CD4-positive, alpha-beta T cell treated with Interleukin-4 for 4 hours (primary cell): ENCODE results near the gene ABCB6.

Experiments
- DNase-seq: peaks from one replicate; pipeline ENCODE4 v3.0.0-alpha.2; 2020

ABCB6 gene

DNA sequence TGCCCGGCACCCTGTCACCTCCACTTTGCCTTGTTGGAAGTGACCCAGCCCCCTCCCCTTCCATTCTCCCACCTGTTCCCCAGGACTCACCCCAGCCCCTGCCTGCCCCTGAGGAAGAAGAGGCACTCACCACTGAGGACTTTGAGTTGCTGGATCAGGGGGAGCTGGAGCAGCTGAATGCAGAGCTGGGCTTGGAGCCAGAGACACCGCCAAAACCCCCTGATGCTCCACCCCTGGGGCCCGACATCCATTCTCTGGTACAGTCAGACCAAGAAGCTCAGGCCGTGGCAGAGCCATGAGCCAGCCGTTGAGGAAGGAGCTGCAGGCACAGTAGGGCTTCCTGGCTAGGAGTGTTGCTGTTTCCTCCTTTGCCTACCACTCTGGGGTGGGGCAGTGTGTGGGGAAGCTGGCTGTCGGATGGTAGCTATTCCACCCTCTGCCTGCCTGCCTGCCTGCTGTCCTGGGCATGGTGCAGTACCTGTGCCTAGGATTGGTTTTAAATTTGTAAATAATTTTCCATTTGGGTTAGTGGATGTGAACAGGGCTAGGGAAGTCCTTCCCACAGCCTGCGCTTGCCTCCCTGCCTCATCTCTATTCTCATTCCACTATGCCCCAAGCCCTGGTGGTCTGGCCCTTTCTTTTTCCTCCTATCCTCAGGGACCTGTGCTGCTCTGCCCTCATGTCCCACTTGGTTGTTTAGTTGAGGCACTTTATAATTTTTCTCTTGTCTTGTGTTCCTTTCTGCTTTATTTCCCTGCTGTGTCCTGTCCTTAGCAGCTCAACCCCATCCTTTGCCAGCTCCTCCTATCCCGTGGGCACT is 36.2 kb downstream of the ABCB6 start:
- DNase-seq: no peak

DNA sequence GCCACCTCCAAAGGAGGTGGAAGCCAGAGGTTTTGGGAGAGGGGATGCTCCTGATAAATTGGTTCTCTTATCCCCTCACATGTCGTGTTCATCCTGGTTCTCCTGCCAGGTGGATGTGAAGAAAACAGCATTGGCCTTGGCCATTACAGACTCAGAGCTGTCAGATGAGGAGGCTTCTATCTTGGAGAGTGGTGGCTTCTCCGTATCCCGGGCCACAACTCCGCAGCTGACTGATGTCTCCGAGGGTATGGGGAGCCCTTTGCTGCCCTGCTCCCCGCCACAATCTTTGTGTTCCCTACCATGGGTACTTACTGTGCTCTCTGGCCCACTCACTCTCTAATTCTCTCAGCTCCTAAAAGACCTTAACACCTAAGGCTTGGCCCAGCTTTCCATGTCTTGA is 37.2 kb downstream of the ABCB6 start:
- no peak for DNase-seq

DNA sequence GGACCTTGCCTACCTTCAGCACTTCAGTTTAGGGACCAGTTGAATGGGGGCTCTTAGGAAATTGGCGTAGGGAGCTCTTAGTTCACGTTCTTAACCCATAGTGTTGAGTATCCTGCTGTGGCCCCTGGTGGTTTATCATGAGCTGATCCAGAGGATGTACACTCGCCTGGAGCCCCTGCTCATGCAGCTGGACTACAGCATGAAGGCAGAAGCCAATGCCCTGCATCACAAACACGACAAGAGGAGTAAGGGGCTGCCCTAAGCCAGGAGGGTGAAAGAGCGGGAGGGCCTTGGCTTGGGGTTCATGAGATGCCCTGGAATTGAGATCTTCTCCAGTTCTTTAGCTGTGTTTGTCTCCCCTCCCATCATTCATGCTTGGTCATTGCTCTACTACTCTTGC is 37.8 kb downstream of the ABCB6 start:
- DNase-seq: no peak

DNA sequence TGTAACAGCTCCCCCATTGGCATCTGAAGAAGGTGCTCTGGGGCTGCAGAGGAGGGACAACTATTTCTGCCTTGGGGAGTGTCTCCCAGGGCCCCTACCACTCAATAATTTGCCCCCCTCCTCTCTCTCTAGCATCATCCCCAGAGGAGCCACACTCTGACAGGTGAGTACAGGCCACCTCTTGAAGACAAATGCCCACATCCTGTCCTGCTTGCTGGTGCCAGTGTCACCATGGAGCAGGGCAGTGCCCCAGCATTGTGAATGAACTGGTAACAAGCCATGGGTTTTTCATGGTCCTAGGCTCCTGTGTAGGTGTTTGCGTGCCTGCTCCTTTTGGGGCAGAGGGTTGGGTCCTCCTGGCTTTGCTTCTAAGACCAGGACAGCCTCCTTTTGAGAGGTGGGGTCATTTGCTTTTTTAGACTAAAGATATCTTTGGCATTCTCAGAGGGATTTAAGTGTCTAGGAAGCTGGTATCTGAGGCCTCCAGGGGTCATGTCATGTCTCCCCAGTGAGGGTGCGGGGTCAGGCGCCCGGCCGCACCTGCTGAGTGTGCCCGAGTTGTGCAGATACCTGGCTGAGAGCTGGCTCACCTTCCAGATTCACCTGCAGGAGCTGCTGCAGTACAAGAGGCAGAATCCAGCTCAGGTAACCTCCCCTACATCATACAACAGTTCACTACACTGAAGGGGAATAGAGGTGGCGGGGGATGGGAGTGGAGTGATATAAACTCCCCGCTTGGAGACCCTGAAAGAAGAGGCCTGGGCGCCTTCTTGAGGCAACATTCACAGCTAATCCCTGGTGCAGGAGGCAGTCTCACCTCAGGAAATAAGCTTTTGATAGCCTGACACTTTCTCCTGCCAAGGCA is 38.9 kb downstream of the ABCB6 start:
- DNase-seq: no peak

DNA sequence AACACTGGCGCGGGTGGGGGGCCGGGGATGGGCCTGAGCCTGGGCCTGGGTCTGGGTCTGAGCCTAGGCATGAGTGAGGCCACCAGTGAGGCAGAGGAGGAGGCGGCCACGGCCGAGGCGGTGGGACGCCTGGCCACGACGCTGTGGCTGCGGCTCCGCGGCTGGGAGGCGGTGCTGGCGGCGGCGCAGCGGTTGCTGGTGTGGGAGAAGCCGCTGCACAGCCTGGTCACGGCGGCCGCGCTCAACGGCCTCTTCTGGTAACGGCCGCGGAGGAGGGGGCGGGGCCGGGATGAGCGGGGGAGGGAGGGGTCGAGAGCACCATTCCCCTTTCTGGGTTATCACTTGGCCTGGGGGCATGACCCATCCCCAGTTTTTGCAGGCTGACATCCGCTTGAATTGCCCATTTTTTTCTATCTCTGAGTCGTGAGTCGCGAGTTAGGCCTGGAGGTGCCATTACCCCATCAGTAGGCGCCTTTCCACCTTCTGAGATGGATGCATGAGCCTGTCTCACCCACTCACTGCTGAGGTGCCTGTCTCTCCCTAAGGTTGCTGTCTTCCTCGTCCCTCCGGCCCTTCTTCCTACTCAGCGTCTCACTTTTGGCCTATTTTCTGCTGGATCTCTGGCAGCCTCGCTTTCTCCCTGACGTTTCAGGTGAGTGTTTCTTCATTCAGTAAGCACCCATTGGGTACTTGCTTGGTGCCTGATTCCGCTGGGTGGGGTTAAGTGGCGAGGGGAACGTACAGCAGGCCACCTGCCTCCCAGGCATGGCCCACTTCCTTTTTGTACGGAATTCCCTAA is 40.2 kb downstream of the ABCB6 start:
- DNase-seq: peak; percentile 31

DNA sequence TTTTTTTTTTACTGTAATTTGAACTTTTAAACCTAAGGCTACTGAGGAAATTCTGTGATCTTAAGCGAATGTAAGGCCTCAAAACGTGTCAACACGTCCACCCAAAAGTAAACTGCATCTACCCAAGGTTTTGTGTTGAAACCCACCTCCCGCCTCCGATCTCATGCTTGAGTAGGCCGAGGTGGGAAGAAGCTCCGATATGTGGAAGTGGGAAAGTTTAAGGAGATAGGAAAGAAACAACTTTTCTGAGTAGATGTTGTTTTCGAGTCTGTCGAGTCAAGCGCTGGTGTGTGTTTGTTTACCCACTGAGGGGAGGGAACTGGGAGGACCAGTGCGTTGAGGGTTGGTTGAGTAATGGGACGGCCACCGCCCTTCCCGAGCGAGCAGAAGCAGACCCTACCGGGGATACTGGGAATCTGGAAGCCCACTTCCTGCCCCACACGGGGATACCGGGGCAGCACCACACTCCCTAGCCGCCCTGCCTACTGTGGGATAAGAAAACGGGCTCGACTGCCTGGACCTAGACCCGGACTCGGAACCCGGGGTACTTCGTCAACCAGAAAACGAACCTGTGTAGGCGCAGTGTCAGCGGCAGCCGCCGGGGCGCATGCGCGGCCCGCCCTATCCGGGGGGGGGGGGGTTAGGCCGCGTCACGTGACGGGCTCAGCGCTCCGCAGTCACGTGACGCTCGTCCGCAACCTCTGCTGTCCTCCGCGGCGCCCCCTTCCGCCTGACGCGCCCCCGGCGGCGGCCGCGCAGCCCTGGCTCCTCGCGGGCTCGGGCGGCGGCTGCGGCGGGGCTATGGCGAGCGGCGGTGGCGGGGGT is 41.0 kb downstream of the ABCB6 start, which contains the start of gene RETREG2:
Gene RETREG2 (plus strand): TSS at position 724 of the 825 bp plus-strand sequence. CDS start 78 bp downstream, at position 802.
- peak; percentile 93 for DNase-seq

DNA sequence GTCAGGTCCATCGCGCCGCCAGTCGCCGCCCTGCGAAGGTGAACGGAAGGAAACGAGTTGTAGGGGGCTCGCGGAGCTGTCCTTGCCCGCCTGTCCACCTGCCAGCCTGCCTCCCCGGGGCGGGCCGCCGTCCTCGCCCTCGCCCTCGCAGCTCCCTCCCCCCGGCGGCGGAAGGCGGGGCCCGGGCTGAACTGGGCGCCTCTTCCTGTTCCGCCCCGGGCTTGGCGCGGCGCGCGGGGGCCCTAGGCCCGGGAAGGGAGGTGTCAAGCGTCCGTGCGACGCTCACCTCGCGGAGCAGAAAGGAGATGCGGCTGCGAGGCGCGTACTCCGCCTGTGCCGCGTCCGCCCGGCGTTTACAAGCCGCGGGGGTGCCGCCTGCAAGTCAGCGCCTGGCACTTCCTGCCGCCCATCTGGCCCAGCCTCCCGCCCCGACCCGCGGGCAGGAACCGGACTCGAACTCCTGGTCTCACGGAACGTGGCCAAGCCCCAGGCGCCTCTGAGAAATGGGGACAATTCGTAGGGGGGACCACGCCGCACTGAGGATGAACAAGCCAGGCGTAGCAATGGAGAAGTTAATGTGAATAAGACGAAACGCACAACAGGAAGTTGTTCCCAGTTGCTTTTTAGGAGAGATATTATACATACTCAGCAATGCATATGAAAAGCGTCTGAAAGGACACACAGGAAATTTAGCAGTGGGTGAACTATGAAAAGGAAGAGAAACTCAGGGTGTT is 41.8 kb downstream of the ABCB6 start, which contains the start of gene CNPPD1:
Gene CNPPD1 (minus strand): TSS at position 108 of the 734 bp plus-strand sequence. CDS start 97 bp downstream, at position 11.
- peak; percentile 86 for DNase-seq

DNA sequence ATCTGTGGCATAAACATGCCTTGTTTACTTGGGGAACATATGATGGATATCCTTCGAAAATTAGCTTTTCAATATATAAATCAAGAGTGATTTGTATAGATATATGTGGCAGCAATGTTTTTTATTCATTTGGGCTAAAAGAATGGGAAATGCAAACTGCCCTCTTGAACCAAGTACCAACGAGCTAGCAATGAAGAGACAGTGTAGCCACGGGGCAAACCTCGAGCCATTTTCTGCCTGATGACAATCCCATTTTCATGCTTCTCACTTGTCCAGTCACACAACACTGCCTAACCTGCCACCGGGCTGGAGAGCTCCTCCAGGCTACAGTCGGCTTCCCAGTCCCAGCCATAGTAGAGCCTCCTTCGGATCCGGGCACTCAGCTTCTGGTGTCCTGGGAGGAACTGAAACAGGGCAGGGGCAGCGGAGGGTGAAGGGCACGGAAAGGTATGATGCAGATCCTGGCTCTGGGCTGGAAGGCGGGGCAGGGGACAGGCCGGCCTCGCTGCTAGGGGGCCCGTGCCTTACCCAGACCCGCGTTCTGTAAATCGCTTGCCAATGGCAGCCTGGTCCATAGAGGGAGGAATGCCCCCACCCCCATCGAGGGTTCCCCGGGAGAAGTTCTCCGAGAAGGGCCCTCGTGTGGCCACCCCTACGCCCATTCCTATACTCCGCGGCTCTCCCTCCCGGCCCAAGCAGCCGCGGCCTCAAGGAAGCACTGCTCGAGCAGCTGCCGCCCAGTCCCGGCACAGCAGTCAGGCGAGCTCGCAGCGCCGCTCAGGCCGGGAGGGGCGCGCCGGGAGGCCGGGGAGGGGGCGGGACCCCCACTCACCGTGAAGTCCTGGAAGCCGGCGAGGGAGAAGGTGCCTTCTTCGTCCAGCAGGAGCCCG is 42.6 kb downstream of the ABCB6 start:
- peak; percentile 13 for DNase-seq

DNA sequence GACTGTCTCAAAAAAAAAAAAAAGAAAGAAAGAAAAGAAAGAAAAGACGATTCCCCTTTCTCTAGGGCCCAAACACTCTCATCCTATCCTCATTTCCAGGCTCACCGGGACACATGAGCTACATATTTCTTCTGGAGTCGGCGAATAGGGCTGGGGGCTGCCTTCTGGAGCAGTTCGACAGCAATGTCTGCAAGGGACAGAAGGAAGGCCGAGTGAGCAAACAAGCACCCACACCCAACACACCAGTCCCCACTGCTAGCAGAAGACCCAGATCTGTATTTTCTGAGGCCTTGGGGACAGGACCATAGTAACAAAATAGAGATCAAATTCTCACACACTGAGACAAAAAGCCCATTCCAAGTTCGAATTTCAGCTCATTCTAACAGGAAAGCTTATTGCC is 43.3 kb downstream of the ABCB6 start:
- no peak for DNase-seq

DNA sequence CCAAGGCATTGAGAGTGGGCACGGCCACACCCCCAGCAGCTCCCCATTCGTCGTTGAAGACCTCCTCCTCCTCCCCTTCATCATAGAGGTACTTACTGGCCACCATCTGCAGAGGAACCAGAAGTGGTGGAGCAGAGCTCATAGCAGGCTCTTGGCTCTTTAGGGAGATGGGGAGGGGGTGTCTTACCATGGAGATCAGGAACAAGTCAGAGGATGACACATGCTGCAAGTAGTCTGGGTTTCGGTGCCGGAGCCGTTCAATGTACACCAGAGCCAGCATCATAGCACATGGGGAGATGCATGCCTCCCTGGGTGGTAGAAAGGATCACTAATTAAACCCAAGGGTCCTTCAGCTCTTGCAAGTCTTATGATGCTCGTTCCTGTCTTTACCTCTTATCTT is 44.0 kb downstream of the ABCB6 start:
- no peak for DNase-seq

DNA sequence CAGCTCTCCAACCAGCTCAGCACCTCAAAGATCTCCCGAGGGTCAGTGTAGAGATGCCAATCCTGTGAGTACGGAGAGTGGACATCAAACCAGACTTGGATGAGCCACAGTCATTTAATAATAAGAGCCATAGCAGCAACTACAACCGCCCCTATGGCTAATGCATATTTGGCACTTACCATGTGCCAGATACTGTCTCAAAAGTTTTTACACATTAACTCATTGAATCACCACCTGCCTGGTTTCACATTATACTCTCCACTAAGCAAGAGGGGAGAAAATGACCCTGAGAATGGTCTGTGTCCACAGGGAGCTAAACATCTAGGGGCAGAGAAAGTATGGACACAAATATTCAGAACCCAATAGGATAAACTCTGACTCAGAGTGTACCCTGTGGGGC is 44.6 kb downstream of the ABCB6 start:
- DNase-seq: no peak

DNA sequence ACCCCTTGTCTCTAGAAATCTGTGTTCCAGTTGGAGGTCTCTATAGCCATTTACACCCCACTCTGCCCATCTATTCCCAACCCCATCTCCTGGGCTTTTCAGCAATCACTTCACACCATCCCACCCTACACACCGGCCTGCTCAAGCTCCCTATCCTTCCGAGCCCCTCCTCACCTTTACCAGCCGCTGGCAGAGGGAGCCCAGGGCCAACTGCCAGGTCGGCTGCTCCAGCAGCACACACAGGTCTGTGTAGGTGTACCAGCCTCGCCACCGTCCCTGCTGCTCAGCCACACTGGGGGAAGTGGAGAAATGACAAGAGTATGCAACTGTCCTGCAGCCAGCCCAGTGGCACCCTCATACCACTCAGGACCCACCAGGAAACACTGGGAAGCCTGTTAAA is 45.6 kb downstream of the ABCB6 start:
- no peak for DNase-seq

DNA sequence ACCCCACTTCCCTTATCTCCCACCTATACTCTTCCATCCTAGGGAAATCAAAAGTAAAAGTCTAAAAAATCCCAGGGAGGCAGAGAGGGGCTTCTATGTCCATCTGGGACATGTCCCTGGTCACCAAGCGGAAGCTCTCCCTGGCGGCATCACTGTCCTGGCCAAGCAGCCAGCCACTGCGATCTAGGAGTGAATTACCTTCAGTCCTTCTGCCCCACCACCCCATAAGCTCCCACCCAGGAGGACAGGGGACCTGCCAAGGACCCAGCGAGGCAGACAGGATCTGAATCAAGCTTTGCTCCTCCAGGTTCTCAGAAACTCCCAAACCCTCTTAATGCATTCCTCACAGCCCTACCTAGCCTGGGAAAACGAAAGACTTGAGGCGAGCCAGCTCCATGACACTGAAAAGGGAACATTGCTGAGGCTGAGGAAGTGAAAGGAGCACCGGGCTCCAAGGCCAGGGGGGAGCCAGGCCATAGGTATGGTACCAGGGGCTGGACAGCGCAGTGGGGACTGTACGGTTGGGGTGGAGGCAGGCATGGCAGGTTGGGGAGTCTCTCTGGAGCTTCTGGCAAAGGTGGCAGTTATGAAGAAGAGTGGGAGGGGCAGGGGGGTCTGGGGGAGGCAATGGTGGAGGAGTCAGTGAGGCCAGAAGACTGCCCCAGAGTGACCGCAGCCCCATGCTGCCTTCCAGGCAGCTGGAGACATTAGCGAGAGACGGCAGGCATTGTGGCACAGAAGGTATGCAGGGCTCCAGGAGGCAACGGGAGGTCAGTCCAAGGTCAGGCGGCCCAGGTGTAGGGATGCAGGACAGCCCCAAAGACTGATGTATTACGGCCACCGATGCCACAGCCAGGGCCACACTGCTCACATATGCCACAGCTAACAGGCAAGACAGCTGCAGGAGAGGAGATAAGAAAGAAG is 46.3 kb downstream of the ABCB6 start:
- DNase-seq: no peak

DNA sequence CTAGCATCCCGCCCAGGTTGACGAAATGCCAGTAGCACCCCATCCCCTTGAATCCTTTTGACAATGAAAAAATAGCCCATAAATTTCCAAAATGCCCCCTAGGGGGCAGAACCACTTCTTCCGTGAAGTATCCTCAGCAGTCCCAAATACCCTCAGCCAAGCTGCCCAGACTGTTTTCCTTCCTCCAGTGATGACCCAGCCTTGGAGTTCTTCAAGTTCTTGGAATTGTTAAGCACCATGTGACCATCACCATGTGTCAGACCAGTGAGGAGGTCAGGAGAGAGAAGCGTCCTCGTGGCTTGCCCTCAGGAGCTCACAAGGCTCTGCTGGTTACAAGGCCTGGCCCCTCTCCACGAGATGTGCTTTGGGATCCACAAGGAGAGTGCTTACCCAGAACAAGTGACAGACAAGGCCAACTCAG is 47.5 kb downstream of the ABCB6 start:
- DNase-seq: peak; percentile 62

DNA sequence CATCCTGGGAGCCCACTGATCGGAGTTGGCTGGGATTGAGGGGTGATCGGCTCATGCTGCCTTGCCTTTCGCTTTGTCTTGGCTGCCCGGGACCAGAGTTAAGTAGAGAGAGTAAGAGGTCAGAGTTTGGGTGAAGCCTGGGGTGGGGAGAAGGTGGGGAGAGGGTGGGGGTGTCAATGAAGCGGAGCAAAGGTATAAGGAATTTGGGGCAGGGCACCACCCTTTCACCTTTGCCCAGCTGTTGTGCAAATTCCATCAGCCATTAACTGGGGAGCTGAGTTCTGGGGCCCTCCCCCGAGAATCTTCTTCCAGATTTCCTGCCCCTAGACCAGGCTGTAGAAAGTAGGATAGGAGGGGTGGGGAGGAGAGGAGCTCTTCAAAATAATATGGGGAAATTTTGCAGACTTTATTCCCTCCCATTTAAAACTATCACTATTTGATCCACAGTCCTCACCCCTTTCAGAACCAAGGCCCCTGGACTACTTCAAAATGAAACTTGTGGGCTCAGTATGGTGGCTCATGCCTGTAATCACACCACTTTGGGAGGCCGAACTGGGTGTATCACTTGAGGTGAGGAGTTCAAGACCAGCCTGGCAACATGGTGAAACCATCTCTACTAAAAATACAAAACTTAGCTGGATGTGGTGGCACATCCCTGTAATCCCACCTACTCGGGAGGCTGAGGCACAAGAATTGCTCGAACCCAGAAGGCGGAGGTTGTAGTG is 48.7 kb downstream of the ABCB6 start, which contains the start of gene SLC23A3:
Gene SLC23A3 (minus strand): TSS at position 100 of the 725 bp plus-strand sequence. CDS start 45 bp downstream, at position 55.
- DNase-seq: no peak

DNA sequence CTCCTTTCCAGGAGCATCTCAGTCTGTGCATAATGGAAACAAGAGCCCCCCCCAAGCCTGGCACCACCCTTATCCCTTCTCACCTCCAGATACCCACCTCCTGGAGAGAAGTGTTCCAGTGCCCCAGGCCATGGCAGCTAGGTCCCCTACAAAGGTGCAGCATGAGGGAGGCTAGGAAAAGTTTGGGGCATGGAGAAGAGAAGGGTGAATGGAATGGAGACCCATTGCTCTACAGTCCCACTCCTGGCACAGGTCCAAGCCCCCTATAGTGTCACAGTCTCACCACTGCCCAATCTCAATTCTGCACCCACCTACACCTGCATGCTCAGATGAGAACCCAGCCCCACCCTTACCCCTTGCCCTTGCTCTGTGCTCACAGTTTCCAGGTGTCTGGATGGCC is 49.8 kb downstream of the ABCB6 start:
- no peak for DNase-seq

DNA sequence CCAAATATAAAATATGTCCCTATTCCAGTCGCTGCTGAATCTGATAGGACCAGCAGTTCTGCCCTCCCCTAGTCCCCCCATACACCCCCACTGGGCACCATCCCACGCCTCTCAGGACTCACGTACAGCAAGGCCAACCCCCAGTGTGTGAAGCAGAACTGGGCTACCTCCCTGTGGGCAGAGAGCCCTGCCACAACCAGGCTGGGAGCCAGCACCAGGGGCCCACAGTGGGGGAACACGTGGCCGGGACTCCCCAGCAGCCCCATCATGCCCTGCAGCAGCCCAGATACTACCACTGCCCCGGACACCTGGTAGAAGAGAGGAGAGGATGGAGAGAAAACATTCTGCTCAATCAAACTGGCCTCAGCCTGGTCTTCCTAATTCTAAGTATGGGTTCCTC is 50.2 kb downstream of the ABCB6 start:
- DNase-seq: no peak

DNA sequence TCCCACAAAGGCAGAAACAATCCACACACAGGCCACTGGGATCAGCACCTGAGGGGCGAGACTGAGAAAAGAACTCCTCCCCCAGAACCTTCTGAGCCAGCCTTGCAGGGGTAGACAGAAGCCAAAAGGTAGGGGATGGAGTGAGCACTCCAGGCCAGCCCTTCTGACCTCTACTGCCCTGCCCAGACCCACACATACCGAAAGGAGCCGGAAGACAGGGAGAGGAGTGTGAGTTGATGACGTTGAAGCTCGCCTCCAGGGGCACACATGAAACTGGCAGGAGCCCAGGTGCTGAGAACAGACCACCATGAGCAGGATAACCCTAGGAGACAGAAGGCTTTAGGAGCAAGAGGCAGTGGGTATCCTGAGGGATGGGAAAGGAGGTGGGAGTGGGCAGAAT is 50.8 kb downstream of the ABCB6 start:
- DNase-seq: no peak
